Inferior parietal cortex (tissue), 1 donor: ENCODE results near the gene PATL2.
"Not testable (repeated sequence)": the region's sequence is repeated elsewhere in the genome, so short reads cannot be mapped to it uniquely, and the experiment has no call there.

Experiments used
- DNase-seq: peaks from one replicate; pipeline ENCODE4 v3.0.0-alpha.2; 2016; ENCODE audit errors: extremely low spot score

PATL2 gene

GRCh38 chr15:44719293-44719999 is 8.3 kb upstream of the PATL2 start:
- no peak for DNase-seq

DNA sequence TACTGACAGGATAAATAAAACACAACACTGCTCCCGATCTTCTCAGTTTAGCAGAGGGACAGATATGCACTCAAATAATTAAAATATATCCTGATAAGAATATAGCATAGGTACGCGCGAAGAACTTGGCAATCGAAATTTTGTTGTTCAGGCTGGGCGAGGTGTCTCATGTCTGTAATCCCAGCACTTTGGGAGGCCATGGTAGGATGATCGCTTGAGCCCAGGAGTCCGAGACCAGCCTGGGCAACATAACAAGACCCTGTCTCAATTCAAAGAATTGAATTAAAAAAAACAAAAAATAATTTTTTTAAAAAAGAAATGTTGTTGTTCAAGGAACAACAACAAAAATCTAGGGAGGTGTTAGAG is 7.8 kb upstream of the PATL2 start:
- no peak for DNase-seq

DNA sequence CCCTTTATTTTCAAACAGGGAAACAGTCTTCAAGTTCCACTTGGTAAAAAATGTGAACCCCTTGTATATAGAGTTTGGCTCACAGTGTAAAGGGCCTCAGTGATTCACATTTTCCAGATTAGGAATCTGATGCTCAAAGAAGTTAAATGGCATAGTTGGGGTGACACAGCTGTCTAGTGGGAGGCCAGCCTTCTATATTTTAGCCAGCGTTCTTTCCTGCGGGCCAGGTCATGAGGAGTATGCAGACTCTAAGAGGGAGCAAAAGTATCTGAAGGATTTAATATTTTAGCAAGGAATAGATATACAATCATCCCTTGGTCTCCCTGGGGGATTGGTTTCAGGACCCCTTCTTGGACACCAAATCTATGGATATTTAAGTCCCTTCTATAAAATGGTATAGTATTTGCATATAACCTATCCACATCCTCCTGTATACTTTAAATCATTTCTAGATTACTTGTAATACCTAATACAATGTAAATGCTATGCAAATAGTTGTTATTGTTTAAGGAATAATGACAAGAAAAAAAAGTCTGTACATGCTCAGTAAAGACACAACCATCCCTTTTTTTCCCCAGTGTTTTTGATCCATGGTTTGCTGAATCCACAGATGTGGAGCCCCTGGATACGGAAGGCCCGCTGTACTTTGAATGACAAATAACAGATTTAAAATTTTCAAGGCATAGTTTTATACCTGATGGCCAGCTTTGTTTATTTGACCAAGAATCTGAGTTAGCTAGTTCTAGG is 7.2 kb upstream of the PATL2 start:
- no peak for DNase-seq

DNA sequence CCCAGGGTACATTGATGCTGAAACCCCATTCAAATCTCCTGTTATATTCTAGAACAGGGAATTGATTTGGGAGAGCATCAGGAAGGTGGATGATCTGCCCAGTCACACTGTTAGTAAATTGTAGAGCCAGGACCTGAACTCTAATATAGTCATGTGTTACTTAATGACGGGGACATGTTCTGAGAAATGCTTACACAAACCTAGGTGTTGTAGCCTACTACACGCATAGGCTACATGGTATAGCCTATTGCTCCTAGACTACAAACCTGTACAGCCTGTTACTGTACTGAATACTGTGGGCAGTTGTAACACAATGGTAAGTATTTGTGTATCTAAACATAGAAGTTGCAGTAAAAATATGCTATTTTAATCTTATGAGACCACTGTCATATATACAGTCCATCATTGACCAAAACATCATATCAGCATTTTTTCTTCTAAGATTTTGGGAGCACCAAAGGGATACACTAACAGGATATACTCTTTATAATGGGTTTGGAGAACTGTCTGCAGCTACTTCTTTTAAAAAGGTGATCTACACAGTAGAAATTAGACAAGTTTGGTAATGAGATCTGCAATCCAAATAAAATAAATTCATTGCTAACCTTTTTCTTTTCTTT is 6.0 kb upstream of the PATL2 start:
- no peak for DNase-seq

DNA sequence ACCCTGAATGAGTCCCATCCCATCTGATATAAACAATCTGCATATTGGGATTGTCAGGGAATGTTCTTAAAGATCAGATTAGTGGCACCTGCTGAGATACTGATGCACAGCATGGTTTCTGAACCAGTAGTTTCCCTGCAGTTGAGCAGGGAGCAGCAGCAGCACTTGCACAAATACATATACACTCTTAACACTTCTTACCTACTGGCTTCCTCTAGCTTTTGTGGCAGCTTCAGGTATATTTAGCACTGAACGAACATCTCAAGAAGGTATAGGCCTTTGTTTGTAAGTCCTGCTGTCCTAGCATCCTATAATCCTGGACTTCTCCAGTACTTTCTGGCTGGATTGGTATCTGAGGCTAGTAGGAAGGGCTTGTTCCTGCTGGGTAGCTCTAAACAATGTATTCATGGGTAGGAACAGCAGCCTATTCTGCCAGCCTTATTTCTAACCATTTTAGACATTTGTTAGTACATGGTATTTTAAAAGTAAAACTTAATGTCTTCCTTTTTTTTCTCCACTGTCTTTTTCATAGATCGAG is 4.7 kb upstream of the PATL2 start:
- no peak for DNase-seq

DNA sequence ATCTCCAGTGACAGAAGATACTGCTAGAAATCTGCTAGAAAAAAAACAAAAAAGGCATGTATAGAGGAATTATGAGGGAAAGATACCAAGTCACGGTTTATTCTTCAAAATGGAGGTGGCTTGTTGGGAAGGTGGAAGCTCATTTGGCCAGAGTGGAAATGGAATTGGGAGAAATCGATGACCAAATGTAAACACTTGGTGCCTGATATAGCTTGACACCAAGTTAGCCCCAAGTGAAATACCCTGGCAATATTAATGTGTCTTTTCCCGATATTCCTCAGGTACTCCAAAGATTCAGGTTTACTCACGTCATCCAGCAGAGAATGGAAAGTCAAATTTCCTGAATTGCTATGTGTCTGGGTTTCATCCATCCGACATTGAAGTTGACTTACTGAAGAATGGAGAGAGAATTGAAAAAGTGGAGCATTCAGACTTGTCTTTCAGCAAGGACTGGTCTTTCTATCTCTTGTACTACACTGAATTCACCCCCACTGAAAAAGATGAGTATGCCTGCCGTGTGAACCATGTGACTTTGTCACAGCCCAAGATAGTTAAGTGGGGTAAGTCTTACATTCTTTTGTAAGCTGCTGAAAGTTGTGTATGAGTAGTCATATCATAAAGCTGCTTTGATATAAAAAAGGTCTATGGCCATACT is 4.1 kb upstream of the PATL2 start:
- no peak for DNase-seq

DNA sequence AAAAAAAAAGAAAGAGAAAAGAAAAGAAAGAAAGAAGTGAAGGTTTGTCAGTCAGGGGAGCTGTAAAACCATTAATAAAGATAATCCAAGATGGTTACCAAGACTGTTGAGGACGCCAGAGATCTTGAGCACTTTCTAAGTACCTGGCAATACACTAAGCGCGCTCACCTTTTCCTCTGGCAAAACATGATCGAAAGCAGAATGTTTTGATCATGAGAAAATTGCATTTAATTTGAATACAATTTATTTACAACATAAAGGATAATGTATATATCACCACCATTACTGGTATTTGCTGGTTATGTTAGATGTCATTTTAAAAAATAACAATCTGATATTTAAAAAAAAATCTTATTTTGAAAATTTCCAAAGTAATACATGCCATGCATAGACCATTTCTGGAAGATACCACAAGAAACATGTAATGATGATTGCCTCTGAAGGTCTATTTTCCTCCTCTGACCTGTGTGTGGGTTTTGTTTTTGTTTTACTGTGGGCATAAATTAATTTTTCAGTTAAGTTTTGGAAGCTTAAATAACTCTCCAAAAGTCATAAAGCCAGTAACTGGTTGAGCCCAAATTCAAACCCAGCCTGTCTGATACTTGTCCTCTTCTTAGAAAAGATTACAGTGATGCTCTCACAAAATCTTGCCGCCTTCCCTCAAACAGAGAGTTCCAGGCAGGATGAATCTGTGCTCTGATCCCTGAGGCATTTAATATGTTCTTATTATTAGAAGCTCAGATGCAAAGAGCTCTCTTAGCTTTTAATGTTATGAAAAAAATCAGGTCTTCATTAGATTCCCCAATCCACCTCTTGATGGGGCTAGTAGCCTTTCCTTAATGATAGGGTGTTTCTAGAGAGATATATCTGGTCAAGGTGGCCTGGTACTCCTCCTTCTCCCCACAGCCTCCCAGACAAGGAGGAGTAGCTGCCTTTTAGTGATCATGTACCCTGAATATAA is 2.2 kb upstream of the PATL2 start:
- no peak for DNase-seq

GRCh38 chr15:44712346-44713005 is 1.4 kb upstream of the PATL2 start:
- peak; percentile 54 for DNase-seq

DNA sequence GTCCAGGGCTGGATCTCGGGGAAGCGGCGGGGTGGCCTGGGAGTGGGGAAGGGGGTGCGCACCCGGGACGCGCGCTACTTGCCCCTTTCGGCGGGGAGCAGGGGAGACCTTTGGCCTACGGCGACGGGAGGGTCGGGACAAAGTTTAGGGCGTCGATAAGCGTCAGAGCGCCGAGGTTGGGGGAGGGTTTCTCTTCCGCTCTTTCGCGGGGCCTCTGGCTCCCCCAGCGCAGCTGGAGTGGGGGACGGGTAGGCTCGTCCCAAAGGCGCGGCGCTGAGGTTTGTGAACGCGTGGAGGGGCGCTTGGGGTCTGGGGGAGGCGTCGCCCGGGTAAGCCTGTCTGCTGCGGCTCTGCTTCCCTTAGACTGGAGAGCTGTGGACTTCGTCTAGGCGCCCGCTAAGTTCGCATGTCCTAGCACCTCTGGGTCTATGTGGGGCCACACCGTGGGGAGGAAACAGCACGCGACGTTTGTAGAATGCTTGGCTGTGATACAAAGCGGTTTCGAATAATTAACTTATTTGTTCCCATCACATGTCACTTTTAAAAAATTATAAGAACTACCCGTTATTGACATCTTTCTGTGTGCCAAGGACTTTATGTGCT is 721 bp upstream of the PATL2 start:
- DNase-seq, result no peak

GRCh38 chr15:44710236-44711095 is 657 bp downstream of the PATL2 start:
- no peak for DNase-seq

- no peak for DNase-seq
These were observed 4.0 kb downstream of the PATL2 start for GRCh38 chr15:44706946-44707636.

DNA sequence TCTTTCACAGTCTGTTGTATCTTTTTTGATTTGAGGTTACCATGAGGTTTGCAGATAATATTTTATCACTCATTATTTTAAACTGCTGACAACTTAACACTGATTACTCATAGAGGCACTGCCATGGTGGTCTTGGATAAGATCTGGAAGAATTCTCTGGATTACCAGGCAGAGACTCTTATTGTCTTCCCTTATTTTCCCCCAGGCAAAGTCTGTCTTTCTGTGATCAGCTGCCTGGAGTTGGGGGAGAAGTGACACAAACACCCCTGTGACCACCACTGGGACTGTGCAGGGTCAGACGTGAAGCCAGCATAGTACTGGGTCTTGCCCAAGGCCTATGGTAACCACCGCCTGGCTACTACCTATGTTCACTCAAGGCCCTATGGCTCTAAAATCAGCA is 4.7 kb downstream of the PATL2 start:
- DNase-seq, result no peak

DNA sequence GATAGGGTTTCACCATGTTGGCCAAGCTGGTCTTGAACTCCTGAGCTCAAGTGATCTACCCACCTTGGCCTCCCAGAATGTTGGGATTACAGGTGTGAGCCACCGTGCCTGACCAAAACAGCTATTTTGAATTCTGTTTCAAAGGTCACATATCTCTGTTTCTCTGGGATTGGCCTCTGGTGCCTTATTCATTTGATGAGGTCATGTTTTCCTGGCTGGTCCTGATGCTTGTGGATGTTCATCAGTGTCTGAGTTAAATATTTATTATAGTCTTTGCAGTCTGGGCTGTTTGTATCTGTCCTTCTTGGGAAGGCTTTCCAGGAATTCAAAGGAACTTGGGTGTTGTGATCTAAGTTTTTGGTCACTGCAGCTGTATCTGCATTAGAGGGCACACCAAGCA is 5.1 kb downstream of the PATL2 start:
- DNase-seq, result no peak

GRCh38 chr15:44700676-44701075 is 10.4 kb downstream of the PATL2 start:
- not testable (repeated sequence) for DNase-seq

- DNase-seq, result no peak
These were observed 12.5 kb downstream of the PATL2 start for GRCh38 chr15:44698641-44699040.

DNA sequence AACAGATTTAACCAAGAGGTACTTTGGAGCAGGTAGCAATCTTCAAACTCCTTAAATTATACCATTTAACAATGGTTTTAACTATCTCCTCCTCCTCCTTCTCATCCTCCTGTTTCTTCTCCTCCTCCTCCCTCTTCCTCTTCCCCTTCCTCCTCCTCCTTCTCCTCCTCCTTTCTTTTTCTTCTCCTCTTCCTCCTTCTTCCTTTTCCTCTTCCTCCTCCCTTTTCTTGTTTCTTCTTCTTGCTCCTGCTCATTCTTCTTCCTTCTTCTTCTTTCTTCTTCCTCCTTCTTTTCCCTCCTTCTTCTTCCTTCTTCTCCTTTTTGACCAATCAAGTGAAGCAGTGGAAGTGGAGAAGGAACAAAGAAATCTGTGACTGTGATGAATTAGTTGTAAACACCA is 14.1 kb downstream of the PATL2 start:
- DNase-seq, result no peak

GRCh38 chr15:44695294-44695693 is 15.8 kb downstream of the PATL2 start:
- no peak for DNase-seq

DNA sequence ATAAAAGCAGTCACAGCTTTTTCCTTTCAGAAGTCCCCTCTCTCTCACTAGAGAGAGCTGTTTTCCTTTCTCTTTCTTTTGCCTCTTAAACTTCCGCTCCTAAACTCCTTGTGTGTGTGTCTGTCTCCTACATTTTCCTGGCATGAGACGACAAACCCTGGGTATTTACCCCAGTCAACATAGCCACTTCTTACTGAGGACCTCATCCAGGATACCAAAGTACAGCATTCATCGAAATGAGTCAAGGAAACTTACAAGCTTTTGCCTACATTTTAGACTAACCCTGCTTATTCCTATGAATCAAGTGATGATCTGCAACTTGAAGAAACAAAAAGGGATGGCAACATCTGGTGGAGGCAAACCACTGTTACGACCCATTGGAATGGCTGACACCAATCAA is 16.7 kb downstream of the PATL2 start:
- DNase-seq, result no peak

- no peak for DNase-seq
These were observed 18.5 kb downstream of the PATL2 start for GRCh38 chr15:44692659-44693058.
